ENCODE results near the gene EXTL2.

DNA sequence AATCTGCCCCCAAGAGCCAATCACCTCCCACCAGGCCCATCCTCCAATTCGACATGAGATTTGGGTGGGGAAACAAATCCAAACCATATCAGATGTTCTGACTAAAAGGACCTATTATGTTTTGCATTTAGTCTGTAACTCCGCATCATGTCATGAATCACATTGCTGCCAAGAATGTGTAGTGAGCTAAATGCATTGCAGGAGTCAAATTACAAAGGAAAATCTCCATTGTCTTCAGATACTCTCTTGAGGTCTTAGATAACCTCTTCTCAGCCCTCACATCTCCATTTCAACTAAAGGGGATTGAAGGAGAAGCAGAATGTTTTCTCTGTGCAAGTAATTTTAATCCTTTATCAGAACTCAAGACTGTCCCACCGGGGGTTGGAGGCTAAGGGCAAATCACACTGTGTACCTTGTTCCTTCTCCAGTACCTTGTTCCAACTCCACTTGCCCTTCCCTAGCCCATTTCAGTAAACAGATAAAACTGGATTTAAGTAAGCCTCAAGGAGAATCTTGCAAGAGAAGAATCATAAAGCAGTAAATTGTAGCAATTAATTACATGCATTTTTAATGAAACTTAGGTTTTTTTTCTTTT, 34.1 kb downstream of the EXTL2 start:
- TF ChIP-seq CTCF (IDR thresholded peaks at IDR 0.05; ENCODE audit: poor library complexity) = no peak
- no peak for TF ChIP-seq EZH2 (IDR thresholded peaks at IDR 0.05; ENCODE audit: borderline replicate concordance)

Measured in hepatocyte (in vitro differentiated cells).